ENCODE results near the gene TTC33.

GRCh38 chr5:40649463-40650030 is 106.2 kb downstream of the TTC33 start:
- TF ChIP-seq TAF1 (IDR thresholded peaks at IDR 0.05; ENCODE audit: low read depth) = no peak
- TF ChIP-seq CEBPB (IDR thresholded peaks at IDR 0.05) = no peak
- no peak for TF ChIP-seq REST (IDR thresholded peaks at IDR 0.05; ENCODE audit: low read depth)
- TF ChIP-seq CREB1 (IDR thresholded peaks at IDR 0.05; ENCODE audit: low read depth) = no peak
- TF ChIP-seq YY1 (IDR thresholded peaks at IDR 0.05; ENCODE audit: low read depth) = no peak
- TF ChIP-seq FOXM1 (IDR thresholded peaks at IDR 0.05; ENCODE audit: borderline replicate concordance, low read depth) = no peak
- TF ChIP-seq NFIC (IDR thresholded peaks at IDR 0.05) = no peak
